Measurements from ENCODE around the gene PXMP4.

DNA sequence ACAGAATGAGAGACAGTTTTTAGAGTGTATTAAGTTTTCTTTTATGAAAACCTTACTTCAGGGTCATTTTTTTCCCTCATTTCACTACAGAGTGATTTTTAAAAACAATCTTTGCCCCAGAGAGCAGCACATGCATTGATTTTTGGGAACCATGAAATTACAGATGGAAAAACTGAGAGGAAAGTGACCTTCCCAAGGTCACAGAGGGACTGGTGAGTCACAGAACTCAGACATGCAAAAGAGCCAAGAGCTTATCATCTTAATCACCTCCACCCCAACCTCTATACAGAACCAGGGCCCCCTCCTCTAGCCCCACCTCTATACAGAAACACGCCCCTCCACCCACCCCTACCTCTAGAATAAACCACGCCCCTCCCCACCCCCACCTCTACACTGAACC is 10.7 kb downstream of the PXMP4 start:
- no peak for TF ChIP-seq EZH2 (IDR thresholded peaks at IDR 0.05; ENCODE audit: insufficient read depth, poor library complexity, severe bottlenecking)
- TF ChIP-seq EZH2phosphoT487 (IDR thresholded peaks at IDR 0.05; ENCODE audit: insufficient read depth, low read depth): no peak
